Activated naive CD8-positive, alpha-beta T cell treated with anti-CD3 and anti-CD28 coated beads, Interleukin-2, amount 50 U/mL, for 24 hours (primary cell): ENCODE results near the gene TCP11.
"Not testable (repeated sequence)": the region's sequence is repeated elsewhere in the genome, so short reads cannot be mapped to it uniquely, and the experiment has no call there.

Experiments used
- ATAC-seq: fragments of 150-1000 bp; cut with Tn5 transposase; one replicate; pipeline ENCODE4 v1.10.0; 2021
- DNase-seq: peaks from one replicate; pipeline ENCODE4 v3.0.0; 2021
- H3K27ac Mint-ChIP-seq: one replicate; pipeline ENCODE4 v1.8.0; 2021; ENCODE audit warnings: mild to moderate bottlenecking, mixed read lengths
- H3K27me3 Mint-ChIP-seq: one replicate; pipeline ENCODE4 v1.8.0; 2021; ENCODE audit warnings: mixed read lengths
- H3K36me3 Mint-ChIP-seq: one replicate; pipeline ENCODE4 v1.8.0; 2021; ENCODE audit warnings: low read depth, mixed read lengths
- H3K4me1 Mint-ChIP-seq: one replicate; pipeline ENCODE4 v1.8.0; 2021; ENCODE audit warnings: mixed read lengths
- H3K4me3 Mint-ChIP-seq: one replicate; pipeline ENCODE4 v1.8.0; 2021; ENCODE audit warnings: mild to moderate bottlenecking, moderate library complexity, mixed read lengths
- H3K9me3 Mint-ChIP-seq: one replicate; pipeline ENCODE4 v1.8.0; 2021; ENCODE audit warnings: mixed read lengths

TCP11 gene

DNA sequence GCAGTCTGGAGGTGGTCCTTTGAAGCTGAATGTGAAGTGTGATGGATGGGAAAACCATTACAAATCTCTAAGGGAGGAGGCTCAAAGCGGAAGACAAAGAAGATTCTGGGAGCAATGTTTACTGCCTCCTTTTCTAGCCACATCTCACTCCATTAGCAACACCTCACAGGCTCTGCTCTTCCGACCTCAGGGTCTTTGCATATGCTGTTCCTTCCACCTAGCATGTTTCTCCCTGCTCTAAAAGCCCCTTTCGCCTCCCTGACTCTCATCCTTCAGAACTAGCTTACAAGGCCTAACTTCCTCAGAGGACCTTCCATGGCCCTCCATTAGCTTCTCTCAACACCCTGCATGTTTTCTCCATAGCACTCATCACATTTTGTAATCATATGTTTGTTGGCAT is 4.6 kb upstream of the TCP11 start:
- Mint-ChIP-seq H3K4me3 (no peak overlapping the region), H3K27ac (no peak overlapping the region), H3K4me1 (peaks cover 20% of the 10 kb centered on the region), H3K9me3 (no peaks in the 10 kb centered on the region), H3K36me3 (no peaks in the 10 kb centered on the region), H3K27me3 (peaks cover 20% of the 10 kb centered on the region)
- ATAC-seq (no peak), DNase-seq (no peak)

DNA sequence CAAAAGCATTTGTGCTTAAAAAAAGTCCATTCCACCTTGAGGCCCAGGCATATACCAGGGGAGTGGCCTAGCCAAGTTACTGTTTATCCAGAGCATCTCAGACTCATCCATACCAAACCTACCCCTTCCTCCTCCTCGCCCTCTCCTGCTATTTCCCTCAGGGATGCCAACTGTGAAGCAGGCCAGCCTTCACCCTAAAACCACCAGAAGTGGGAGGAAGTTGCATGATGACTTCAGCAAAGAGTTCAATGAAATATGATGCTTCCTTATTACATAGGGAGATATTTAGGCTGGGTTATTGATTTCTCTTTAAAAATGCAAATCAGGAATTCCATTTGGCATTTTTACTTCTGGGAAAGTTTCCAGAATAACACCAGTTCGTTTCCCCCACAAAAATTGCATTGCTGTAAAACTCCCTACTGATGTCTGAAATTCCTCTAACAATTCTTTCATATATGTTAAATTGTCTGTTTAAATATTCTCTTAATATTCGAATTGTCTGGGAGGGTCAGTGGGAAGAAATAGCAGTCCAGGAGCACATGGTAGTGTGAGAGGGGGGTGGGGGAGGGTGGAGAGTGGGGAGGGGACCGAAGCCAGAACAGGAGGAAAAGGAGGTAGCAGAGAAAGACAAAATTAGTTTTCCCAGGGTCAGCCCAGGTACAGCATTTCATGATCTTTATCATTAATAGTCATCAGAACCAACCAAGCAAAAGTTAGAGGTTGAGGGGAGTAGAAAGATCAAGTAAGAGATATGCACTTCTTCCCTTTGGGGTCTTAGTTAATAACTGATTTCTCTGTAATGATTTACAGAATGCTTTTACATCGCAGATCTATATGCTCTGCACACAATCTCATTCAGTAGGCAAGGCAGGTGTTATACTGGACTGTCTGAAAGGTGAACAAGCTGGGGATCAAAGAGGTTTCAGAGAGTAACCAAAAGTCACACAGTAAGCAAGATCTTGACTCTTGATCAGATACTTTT is 1.7 kb upstream of the TCP11 start:
- Mint-ChIP-seq H3K4me3 (no peak overlapping the region), H3K27me3 (peaks cover 17% of the 10 kb centered on the region), H3K9me3 (no peaks in the 10 kb centered on the region), H3K36me3 (no peaks in the 10 kb centered on the region), H3K4me1 (peaks cover 15% of the 10 kb centered on the region), H3K27ac (no peak overlapping the region)
- ATAC-seq (no peak), DNase-seq (no peak)

DNA sequence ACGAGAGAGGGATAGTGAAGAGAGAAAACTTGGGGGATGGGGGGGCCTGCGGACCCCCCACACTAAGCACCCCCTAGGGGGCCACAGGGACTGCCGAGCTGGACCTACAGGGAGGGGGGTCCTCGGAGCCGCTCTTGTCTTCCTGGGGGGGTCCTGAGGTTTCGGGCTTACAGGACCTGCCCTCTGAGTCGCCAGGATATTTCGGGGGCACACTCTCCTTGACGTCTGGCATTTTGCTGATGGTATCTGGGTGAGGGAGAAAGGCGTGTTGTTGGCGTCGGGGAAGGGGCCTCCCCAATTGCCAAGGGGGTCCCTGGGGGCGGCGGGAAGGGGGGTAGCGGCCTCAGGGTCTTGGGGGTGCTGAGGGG is 516 bp downstream of the TCP11 start:
- ATAC-seq (peak; percentile 28), DNase-seq (no peak)
- H3K27me3 Mint-ChIP-seq: peaks cover 14% of the 10 kb centered on the region
- H3K9me3 Mint-ChIP-seq: no peaks in the 10 kb centered on the region
- H3K4me3 Mint-ChIP-seq: no peak overlapping the region
- no peaks in the 10 kb centered on the region for H3K36me3 Mint-ChIP-seq
- peaks cover 12% of the 10 kb centered on the region for H3K4me1 Mint-ChIP-seq
- peak overlapping the region; percentile 46 for H3K27ac Mint-ChIP-seq

DNA sequence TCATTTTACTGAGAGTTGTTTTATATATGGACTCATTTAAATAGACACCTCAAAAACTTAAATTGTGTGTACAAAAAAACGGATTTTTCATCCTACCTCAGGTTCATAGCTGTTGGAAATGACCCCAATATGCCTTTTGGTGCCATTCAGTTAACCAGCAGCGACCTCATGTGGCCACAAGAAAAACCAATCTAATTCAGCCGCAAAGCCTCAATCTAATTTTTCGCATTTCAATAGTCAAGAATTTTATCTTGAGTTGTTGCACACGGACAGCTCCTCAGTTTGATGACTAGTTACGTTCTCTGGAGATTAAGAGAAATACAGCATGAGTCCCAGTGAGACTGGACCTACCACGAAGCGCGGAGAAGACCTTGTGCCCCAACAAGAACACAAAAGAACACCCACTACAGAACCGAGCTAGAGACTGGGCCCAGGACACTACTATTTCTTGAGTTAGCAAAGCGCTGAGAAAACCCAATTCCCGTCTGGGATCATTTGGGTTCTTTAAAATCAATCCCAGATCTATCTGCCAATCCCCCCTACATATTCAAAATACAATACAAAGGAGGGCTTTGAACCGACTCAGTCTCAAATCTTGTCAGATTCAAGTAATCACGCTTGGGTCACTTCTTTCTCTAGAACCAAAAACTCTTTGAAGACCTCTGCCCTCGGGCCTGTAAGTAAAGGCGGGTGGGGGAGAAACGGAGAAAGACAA is 1.1 kb downstream of the TCP11 start:
- Mint-ChIP-seq H3K27me3 (peaks cover 14% of the 10 kb centered on the region), H3K36me3 (no peaks in the 10 kb centered on the region), H3K27ac (no peak overlapping the region), H3K9me3 (no peaks in the 10 kb centered on the region), H3K4me1 (peaks cover 12% of the 10 kb centered on the region), H3K4me3 (peak overlapping the region; percentile 2)
- no peak for ATAC-seq
- DNase-seq: peak; percentile 58

DNA sequence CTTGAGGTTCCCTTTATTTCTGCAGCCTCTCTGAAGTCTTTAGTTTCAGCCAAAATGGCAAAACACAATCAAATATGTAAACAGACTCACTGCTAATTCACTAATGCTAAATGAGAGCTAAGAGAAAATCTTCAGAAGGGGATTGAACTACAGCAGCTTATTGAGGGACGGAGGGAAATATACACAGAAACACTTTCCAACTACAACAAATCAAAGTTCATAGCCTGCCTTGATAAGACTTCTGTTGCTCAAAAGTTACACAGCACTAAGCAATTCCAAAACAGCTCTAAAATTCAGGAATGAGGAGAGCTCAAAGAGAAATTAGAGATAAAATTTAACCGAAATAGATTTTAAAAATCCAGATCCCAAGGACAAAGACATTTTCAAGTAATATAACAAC is 1.7 kb downstream of the TCP11 start:
- no peak for ATAC-seq
- Mint-ChIP-seq H3K4me3 (no peak overlapping the region), H3K27me3 (peaks cover 14% of the 10 kb centered on the region), H3K36me3 (no peaks in the 10 kb centered on the region), H3K9me3 (no peaks in the 10 kb centered on the region), H3K27ac (no peak overlapping the region), H3K4me1 (peaks cover 12% of the 10 kb centered on the region)
- DNase-seq: no peak

DNA sequence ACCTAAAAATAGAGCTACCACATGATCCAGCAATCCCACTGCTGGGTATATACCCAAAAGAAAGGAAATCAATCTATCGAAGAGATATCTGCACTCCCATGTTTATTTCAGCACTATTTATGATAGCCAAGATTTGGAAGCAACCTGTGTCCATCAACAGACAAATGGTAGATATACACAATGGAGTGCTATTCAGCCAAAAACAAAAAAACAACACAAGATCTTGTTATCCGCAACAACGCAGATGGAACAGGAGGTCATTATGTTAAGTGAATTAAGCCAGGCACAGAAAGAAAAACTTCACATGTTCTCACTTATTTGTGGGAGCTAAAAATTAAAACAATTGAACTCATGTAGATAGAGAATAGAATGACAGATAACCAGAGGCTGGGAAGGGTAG is 2.9 kb downstream of the TCP11 start:
- peaks cover 14% of the 10 kb centered on the region for H3K27me3 Mint-ChIP-seq
- H3K4me1 Mint-ChIP-seq: peaks cover 12% of the 10 kb centered on the region
- not testable (repeated sequence) for H3K27ac Mint-ChIP-seq, H3K36me3 Mint-ChIP-seq, H3K9me3 Mint-ChIP-seq, ATAC-seq, H3K4me3 Mint-ChIP-seq, DNase-seq

DNA sequence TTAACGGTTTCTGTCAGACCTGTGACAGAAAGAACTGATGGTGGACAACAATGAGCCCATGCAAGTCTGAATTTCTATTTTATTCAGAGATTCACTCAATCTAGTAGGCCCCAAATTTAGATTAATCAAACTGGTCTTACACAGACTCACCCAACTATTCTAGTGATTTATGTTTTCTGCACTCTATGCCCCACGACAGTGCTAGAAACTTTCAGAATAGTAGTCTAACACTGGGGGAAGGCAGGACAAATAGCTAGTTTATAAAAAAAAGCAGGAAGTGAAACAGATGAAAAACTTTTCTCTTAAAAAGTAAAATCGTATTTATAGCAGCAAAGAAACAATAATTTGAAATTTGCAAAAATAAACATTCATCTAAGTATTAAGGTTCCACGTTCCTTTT is 5.0 kb downstream of the TCP11 start:
- Mint-ChIP-seq H3K9me3 (no peaks in the 10 kb centered on the region), H3K27ac (no peak overlapping the region), H3K4me1 (peaks cover 10% of the 10 kb centered on the region), H3K27me3 (peaks cover 9% of the 10 kb centered on the region), H3K4me3 (no peak overlapping the region), H3K36me3 (no peaks in the 10 kb centered on the region)
- ATAC-seq (no peak), DNase-seq (no peak)

DNA sequence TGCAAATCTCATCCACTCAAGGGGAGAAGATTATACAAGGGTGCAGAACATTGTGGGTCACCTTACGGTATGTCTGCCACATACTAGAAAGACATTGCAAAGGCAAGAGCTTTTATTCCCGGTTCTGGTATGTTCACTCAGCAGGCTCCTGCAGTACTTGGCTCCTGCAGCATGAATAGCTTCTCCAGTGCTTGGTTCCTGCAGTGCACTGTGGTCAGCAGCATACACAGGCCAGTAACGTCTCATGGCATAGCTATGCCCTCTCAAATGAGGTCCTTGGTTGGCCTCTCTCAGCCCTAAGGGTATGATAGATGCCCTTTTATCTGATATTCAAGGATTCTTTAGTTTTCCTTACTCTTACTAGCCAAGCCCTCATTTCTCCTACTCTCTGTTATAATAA is 12.6 kb downstream of the TCP11 start:
- no peaks in the 10 kb centered on the region for H3K36me3 Mint-ChIP-seq
- H3K9me3 Mint-ChIP-seq: no peaks in the 10 kb centered on the region
- no peak for ATAC-seq

DNA sequence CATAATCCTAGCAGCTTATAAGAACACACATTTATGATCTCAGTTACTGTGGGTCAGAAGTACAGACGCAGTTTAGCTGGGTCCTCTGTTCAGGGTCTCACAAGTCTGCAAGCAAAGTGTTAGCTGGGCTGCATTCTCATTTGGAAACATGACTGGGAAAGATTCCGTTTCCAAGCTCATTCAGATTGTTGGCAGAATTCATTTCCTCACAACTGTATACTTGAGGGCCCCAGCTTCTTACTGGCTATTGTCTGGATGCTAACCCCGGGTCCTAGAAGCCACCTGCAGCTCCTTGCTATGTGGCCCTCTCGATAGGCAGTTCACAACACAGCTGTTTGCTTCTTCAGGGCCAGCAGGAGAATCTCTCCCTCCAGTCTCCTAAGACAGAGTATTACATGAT is 13.1 kb downstream of the TCP11 start:
- DNase-seq (no peak), ATAC-seq (no peak)
- no peaks in the 10 kb centered on the region for H3K4me1 Mint-ChIP-seq
- peaks cover 4% of the 10 kb centered on the region for H3K27me3 Mint-ChIP-seq
- no peak overlapping the region for H3K27ac Mint-ChIP-seq
- no peak overlapping the region for H3K4me3 Mint-ChIP-seq
- no peaks in the 10 kb centered on the region for H3K36me3 Mint-ChIP-seq
- no peaks in the 10 kb centered on the region for H3K9me3 Mint-ChIP-seq

More for the DNA sequence above, 12.6 kb downstream of the TCP11 start:
- Mint-ChIP-seq H3K27me3 (peaks cover 4% of the 10 kb centered on the region), H3K27ac (no peak overlapping the region), H3K4me1 (no peaks in the 10 kb centered on the region), H3K4me3 (no peak overlapping the region)
- no peak for DNase-seq

DNA sequence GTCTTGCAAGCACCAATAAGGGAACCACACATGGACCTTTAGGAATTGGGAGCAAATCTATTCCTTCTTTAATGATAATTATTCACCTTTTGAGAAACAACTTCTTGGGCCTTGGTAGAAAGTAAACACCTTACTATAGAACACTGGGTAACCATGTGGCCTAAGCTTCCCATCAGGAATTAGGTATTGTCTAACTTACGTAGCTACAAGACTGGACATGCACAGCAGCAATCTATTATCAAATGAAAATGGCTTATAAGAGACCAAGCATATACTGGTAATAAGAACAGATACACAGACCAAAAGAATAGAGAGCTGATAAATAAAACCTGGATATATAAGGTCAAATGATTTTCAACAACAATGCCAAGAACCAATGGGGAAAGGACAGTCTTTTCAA is 16.8 kb downstream of the TCP11 start:
- no peaks in the 10 kb centered on the region for H3K9me3 Mint-ChIP-seq
- ATAC-seq (no peak), DNase-seq (no peak)
- H3K4me3 Mint-ChIP-seq: no peak overlapping the region
- no peak overlapping the region for H3K27ac Mint-ChIP-seq
- H3K4me1 Mint-ChIP-seq: no peaks in the 10 kb centered on the region
- no peaks in the 10 kb centered on the region for H3K36me3 Mint-ChIP-seq
- H3K27me3 Mint-ChIP-seq: peaks cover 2% of the 10 kb centered on the region

DNA sequence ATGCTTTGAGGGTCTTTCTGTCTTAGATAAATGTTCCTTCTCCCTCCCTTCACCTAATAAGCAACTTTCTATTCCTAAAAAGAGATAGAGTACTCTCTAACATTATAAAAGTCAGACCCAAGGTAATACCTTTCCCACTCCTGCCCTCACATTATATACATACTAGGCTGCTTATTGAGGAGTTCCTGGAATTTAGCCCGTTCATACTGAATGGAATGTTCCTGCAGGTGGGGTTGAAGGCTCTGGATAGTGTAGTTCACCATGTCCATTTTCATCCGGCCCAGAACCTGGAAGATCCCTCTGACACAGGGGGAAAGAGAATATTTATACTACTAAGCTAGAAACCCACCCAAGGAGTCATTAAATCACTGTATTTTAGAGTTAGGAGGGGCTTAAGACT is 20.4 kb downstream of the TCP11 start:
- no peaks in the 10 kb centered on the region for H3K4me1 Mint-ChIP-seq
- no peaks in the 10 kb centered on the region for H3K36me3 Mint-ChIP-seq
- no peaks in the 10 kb centered on the region for H3K9me3 Mint-ChIP-seq
- no peak overlapping the region for H3K27ac Mint-ChIP-seq
- no peak overlapping the region for H3K4me3 Mint-ChIP-seq
- no peak for ATAC-seq
- no peak for DNase-seq
- H3K27me3 Mint-ChIP-seq: peaks cover under 1% of the 10 kb centered on the region

DNA sequence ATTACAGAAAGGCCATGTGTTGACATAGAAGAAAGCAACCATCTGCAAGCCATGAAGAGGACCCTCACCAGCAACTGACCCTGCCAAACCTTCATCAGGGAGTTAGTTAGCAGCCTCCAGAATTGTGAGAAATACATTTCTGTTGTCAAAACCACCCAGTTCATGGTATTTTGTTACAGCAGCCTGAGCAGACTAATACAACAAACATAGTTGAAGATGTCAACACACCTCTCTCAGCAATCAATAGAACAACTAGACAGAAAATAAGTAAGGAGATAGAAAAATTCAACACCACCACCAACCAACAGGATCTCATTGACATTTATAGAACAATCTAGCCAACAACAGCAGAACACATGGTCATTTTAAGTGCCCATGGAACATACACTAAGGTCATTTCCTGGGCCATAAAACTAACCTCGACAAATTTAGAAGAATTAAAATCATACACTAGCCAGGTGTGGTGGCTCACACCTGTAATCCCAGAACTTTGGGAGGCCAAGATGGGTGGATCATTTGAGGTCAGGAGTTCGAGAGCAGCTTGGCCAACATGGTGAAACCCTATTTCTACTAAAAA is 32.7 kb downstream of the TCP11 start:
- no peak for ATAC-seq

DNA sequence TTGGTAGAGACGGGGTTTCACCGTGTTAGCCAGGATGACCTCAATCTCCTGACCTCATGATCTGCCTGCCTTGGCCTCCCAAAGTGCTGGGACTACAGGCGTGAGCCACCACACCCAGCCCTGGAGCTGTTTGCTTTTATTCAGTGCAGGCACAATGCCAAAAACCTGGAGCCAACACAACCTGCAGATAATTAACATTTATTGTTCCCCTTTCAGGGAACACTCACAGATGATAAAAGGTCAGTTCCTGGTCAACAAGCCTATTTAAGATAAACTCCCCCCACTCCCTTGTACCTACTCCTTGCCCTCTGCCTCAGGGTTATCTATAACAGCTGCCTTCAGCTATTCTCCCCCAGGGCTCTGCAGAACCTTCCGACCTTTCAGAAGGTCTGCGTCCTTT is 33.4 kb downstream of the TCP11 start:
- H3K36me3 Mint-ChIP-seq, H3K27me3 Mint-ChIP-seq, ATAC-seq, H3K9me3 Mint-ChIP-seq, H3K27ac Mint-ChIP-seq, H3K4me3 Mint-ChIP-seq, DNase-seq, H3K4me1 Mint-ChIP-seq: not testable (repeated sequence)

More for the DNA sequence above, 32.7 kb downstream of the TCP11 start:
- Mint-ChIP-seq H3K36me3 (no peaks in the 10 kb centered on the region), H3K4me1 (no peaks in the 10 kb centered on the region), H3K27ac (no peak overlapping the region), H3K4me3 (no peak overlapping the region), H3K9me3 (no peaks in the 10 kb centered on the region), H3K27me3 (no peaks in the 10 kb centered on the region)
- no peak for DNase-seq

DNA sequence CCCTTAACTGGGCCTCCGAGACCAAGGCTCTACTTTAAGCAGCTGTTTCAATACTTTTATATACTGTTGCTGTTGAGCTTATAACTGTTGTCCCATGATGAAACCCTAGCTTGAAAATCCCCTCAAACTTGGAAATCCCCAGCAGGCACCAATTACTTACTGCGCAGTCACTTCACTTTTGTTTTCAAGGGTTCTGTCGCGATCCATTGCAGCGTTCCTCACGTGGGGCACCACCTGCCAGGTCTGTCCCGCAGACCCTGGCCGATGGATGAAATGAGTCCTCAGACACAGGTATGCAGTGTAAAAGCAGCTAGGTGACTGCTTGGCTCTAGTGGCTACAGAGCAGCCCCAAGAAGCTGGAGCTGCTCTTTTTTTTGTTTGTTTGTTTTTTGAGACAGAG is 33.9 kb downstream of the TCP11 start:
- not testable (repeated sequence) for H3K4me1 Mint-ChIP-seq, H3K9me3 Mint-ChIP-seq, ATAC-seq, H3K36me3 Mint-ChIP-seq, DNase-seq, H3K4me3 Mint-ChIP-seq, H3K27me3 Mint-ChIP-seq, H3K27ac Mint-ChIP-seq

DNA sequence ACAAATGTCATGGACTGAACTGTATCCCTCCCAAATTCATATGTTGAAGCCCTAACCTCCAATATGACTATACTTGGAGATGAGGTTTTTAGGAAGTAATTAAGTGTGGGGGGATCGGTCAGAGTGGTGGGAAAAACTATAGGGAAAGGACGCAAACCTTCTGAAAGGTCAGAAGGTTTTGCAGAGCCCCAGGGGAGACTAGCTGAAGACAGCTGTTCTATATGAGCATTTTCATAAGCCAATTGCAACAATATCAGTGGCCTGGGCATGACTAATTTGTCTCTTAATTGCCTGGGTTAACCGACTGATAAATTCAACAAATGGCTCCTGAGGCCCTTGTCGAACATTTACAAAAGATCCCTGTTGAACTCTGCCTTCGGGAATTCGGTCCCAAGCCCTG is 35.1 kb downstream of the TCP11 start:
- not testable (repeated sequence) for H3K36me3 Mint-ChIP-seq, DNase-seq, H3K27me3 Mint-ChIP-seq, ATAC-seq, H3K9me3 Mint-ChIP-seq, H3K4me3 Mint-ChIP-seq, H3K27ac Mint-ChIP-seq, H3K4me1 Mint-ChIP-seq
